ENCODE measurements around the gene DPP6. TPM values are rescaled to one million over a fixed set of nuclear protein-coding genes. Genes with fewer than 3 reads are reported as not detected.

DPP6 gene
- total RNA-seq, 4 donors from 2014 or later, result 1.8 to 33.7 (median 6.4) TPM

GRCh38 chr7:154178895-154179294, 126.7 kb downstream of the DPP6 start:
- Histone ChIP-seq H3K4me3 (no peak overlapping the region), H3K4me1 (no peaks in the 10 kb centered on the region), H3K27me3 (no peaks in the 10 kb centered on the region), H3K36me3 (no peaks in the 10 kb centered on the region), H3K27ac (no peak overlapping the region), H3K9me3 (no peaks in the 10 kb centered on the region)
- TF ChIP-seq CTCF (IDR thresholded peaks at IDR 0.05) (no peak), EP300 (IDR thresholded peaks at IDR 0.05; ENCODE audit: low read depth) (no peak), POLR2AphosphoS5 (IDR thresholded peaks at IDR 0.05) (no peak), POLR2A (IDR thresholded peaks at IDR 0.05) (no peak)
- intact Hi-C loops (cut with DNase I; ENCODE audit: low total_unique reads), result no loop called here
- no peak for DNase-seq
- in situ Hi-C loops (cut with MboI; ENCODE audit: low pct_ligation_motif_present in 1 of 4, low pct_unique_long_range_greater_than_20kb in 1 of 4, low sequenced_read_pairs in 3 of 4), result no loop called here

GRCh38 chr7:154183482-154183881, 131.3 kb downstream of the DPP6 start:
- Histone ChIP-seq H3K4me1 (no peaks in the 10 kb centered on the region), H3K27ac (no peak overlapping the region), H3K4me3 (no peak overlapping the region), H3K27me3 (no peaks in the 10 kb centered on the region), H3K36me3 (no peaks in the 10 kb centered on the region), H3K9me3 (no peaks in the 10 kb centered on the region)
- WGBS, 2 donors (ENCODE audit: low coverage in 1 of 2), result 40 to 63% methylated on average over 2 to 10 of the region's 10 CpGs
- in situ Hi-C loops (cut with MboI; ENCODE audit: low pct_ligation_motif_present in 1 of 4, low pct_unique_long_range_greater_than_20kb in 1 of 4, low sequenced_read_pairs in 3 of 4) (no loop called here), intact Hi-C loops (cut with DNase I; ENCODE audit: low total_unique reads) (no loop called here)
- DNase-seq, result no peak
- TF ChIP-seq POLR2AphosphoS5 (IDR thresholded peaks at IDR 0.05) (no peak), CTCF (IDR thresholded peaks at IDR 0.05) (no peak), EP300 (IDR thresholded peaks at IDR 0.05; ENCODE audit: low read depth) (no peak), POLR2A (IDR thresholded peaks at IDR 0.05) (no peak)

- intact Hi-C loops (cut with DNase I; ENCODE audit: low total_unique reads) (no loop called here), in situ Hi-C loops (cut with MboI; ENCODE audit: low pct_ligation_motif_present in 1 of 4, low pct_unique_long_range_greater_than_20kb in 1 of 4, low sequenced_read_pairs in 3 of 4) (no loop called here)
- Histone ChIP-seq H3K4me3 (no peak overlapping the region), H3K27me3 (no peaks in the 10 kb centered on the region), H3K27ac (no peak overlapping the region), H3K9me3 (no peaks in the 10 kb centered on the region), H3K4me1 (no peaks in the 10 kb centered on the region), H3K36me3 (no peaks in the 10 kb centered on the region)
- no peak for DNase-seq
- TF ChIP-seq POLR2A (IDR thresholded peaks at IDR 0.05), result no peak
- TF ChIP-seq EP300 (IDR thresholded peaks at IDR 0.05; ENCODE audit: low read depth), result no peak
- no peak for TF ChIP-seq POLR2AphosphoS5 (IDR thresholded peaks at IDR 0.05)
- TF ChIP-seq CTCF (IDR thresholded peaks at IDR 0.05), result no peak
- WGBS, 2 donors (ENCODE audit: low coverage in 1 of 2), result 59% methylated on average over 3 of the region's 3 CpGs; no CpG with 5 or more reads in 1 of the 2 donors
Measured at GRCh38 chr7:154183946-154184345, 131.7 kb downstream of the DPP6 start.

GRCh38 chr7:154186811-154187210, 134.6 kb downstream of the DPP6 start:
- Histone ChIP-seq H3K27ac (no peak overlapping the region), H3K36me3 (no peaks in the 10 kb centered on the region), H3K9me3 (no peaks in the 10 kb centered on the region), H3K4me3 (no peak overlapping the region), H3K4me1 (no peaks in the 10 kb centered on the region), H3K27me3 (no peaks in the 10 kb centered on the region)
- 70 to 100% methylated on average over 1 to 3 of the region's 3 CpGs for WGBS, 2 donors (ENCODE audit: low coverage in 1 of 2)
- no peak for TF ChIP-seq CTCF (IDR thresholded peaks at IDR 0.05)
- TF ChIP-seq EP300 (IDR thresholded peaks at IDR 0.05; ENCODE audit: low read depth), result no peak
- TF ChIP-seq POLR2A (IDR thresholded peaks at IDR 0.05), result no peak
- TF ChIP-seq POLR2AphosphoS5 (IDR thresholded peaks at IDR 0.05), result no peak
- DNase-seq, result no peak
- intact Hi-C loops (cut with DNase I; ENCODE audit: low total_unique reads), result no loop called here
- in situ Hi-C loops (cut with MboI; ENCODE audit: low pct_ligation_motif_present in 1 of 4, low pct_unique_long_range_greater_than_20kb in 1 of 4, low sequenced_read_pairs in 3 of 4), result no loop called here

All from transverse colon (tissue), 4 donors.